ENCODE measurements around the gene KLHL34. TPM values are rescaled to one million over a fixed set of nuclear protein-coding genes. Genes with fewer than 3 reads are reported as not detected.

KLHL34 gene
- total and polyA plus RNA-seq, 7 donors = 0.28 to 1.5 (median 1.2) TPM; not detected in 3

DNA sequence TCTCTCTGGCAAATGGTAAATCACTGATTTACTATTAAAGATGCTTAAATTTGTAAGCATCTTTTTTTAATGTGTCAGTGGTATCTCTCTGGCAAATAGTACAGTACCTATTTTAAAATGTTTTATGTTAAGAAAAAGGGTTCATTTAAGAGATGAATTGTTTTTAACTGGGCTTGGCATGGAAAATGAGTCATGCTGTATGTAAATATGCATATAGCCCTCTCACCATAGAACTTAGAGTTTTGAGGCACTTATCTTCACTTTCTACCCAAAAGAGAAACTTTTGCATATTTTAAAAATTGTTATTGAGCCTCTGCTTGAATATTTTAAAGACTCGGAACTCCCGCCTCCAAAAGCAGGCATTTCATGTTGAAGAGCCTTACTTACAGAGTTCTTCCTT lies 37.9 kb downstream of the KLHL34 start:
- Histone ChIP-seq H3K36me3 (no peaks in the 10 kb centered on the region), H3K9me3 (no peaks in the 10 kb centered on the region), H3K4me1 (no peaks in the 10 kb centered on the region), H3K4me3 (no peak overlapping the region), H3K27ac (no peak overlapping the region), H3K27me3 (no peaks in the 10 kb centered on the region)
- TF ChIP-seq POLR2A (IDR thresholded peaks at IDR 0.05) (no peak), EP300 (IDR thresholded peaks at IDR 0.05) (no peak), POLR2AphosphoS5 (IDR thresholded peaks at IDR 0.05) (no peak)
- TF ChIP-seq, protein P1, sequence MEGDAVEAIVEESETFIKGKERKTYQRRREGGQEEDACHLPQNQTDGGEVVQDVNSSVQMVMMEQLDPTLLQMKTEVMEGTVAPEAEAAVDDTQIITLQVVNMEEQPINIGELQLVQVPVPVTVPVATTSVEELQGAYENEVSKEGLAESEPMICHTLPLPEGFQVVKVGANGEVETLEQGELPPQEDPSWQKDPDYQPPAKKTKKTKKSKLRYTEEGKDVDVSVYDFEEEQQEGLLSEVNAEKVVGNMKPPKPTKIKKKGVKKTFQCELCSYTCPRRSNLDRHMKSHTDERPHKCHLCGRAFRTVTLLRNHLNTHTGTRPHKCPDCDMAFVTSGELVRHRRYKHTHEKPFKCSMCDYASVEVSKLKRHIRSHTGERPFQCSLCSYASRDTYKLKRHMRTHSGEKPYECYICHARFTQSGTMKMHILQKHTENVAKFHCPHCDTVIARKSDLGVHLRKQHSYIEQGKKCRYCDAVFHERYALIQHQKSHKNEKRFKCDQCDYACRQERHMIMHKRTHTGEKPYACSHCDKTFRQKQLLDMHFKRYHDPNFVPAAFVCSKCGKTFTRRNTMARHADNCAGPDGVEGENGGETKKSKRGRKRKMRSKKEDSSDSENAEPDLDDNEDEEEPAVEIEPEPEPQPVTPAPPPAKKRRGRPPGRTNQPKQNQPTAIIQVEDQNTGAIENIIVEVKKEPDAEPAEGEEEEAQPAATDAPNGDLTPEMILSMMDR (IDR thresholded peaks at IDR 0.05) = no peak
- WGBS, 2 donors = 96% methylated on average over 2 of the region's 2 CpGs
- DNase-seq = no peak
- intact Hi-C loops (cut with DNase I) = no loop called here

DNA sequence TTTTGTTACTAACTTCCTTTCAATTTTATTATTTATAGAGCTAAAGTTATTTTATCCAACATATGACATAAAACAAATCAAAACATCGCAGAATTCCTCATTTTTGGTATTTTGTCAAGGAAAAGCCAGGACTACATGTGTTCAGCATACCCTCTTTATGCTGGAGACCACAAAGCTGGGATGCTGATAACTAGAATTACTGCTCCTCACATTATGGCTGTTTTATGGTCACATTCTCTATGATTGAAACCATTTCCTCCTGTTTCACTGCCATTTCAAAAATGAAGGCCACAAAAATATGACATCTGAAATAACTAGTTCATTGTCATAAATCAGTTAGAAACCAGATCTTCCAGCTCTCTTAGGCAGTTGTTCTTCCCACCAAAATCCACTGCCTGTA lies 41.7 kb downstream of the KLHL34 start:
- H3K4me1 ChIP-seq = no peaks in the 10 kb centered on the region
- no peaks in the 10 kb centered on the region for H3K27me3 ChIP-seq
- H3K4me3 ChIP-seq = no peak overlapping the region
- no peak overlapping the region for H3K27ac ChIP-seq
- TF ChIP-seq POLR2A (IDR thresholded peaks at IDR 0.05) (no peak), POLR2AphosphoS5 (IDR thresholded peaks at IDR 0.05) (no peak), EP300 (IDR thresholded peaks at IDR 0.05) (no peak)
- TF ChIP-seq, protein P1 (IDR thresholded peaks at IDR 0.05) = no peak
- DNase-seq = no peak
- H3K9me3 ChIP-seq = no peaks in the 10 kb centered on the region
- 89 to 90% methylated on average over 1 of the region's 1 CpG for WGBS, 2 donors
- intact Hi-C loops (cut with DNase I) = no loop called here
- H3K36me3 ChIP-seq = no peaks in the 10 kb centered on the region

DNA sequence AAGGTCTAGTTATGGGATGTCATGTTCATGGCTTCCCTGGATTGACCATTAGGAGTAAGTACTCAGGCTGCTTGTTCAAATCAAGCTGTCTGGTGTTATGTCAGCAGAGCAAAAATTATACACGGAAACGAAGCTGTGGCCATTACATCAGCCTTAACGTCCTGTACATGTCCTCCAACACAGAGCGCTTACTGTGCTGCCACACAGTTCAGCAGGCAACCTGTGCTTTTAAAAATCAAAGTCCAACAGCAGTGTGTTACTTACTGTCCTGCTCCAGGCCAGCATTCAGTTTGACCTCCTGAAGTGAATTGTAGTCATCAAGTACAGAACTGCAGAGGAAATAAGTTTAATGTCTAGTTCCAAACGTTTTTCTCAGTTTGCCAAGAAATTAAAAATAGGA lies 46.0 kb downstream of the KLHL34 start:
- TF ChIP-seq POLR2AphosphoS5 (IDR thresholded peaks at IDR 0.05) (no peak), EP300 (IDR thresholded peaks at IDR 0.05) (no peak), POLR2A (IDR thresholded peaks at IDR 0.05) (no peak)
- TF ChIP-seq, protein P1 (IDR thresholded peaks at IDR 0.05) = no peak
- WGBS, 2 donors = 79 to 80% methylated on average over 5 of the region's 5 CpGs
- H3K27ac ChIP-seq = no peak overlapping the region
- intact Hi-C loops (cut with DNase I) = no loop called here
- DNase-seq = no peak
- H3K36me3 ChIP-seq = no peaks in the 10 kb centered on the region
- H3K4me1 ChIP-seq = no peaks in the 10 kb centered on the region
- H3K4me3 ChIP-seq = no peak overlapping the region
- no peaks in the 10 kb centered on the region for H3K9me3 ChIP-seq
- H3K27me3 ChIP-seq = no peaks in the 10 kb centered on the region

DNA sequence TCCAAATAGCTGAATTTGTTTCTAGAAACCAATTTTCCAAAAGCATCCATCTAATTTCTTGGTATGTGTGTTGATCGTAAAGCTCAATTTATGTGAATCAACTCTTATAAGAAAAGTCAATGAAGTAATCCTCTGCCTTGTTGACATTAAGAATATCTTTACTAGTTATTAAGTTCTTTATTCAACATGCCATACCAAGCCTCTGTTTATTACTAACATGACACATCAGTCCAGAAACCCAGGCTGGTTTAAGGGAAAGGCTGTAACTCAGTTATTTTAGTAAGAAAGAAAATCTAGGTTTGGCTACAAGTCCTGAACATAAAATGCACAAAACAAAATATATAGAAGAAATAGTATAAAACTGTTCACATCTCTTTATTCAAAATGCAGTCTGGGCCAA lies 48.0 kb downstream of the KLHL34 start:
- no peaks in the 10 kb centered on the region for H3K36me3 ChIP-seq
- TF ChIP-seq POLR2AphosphoS5 (IDR thresholded peaks at IDR 0.05) (no peak), EP300 (IDR thresholded peaks at IDR 0.05) (no peak), POLR2A (IDR thresholded peaks at IDR 0.05) (no peak)
- TF ChIP-seq, protein P1 (IDR thresholded peaks at IDR 0.05) = no peak
- no peaks in the 10 kb centered on the region for H3K27me3 ChIP-seq
- no peak for DNase-seq
- H3K4me1 ChIP-seq = no peaks in the 10 kb centered on the region
- WGBS, 2 donors = 97 to 98% methylated on average over 1 of the region's 1 CpG
- intact Hi-C loops (cut with DNase I) = no loop called here
- no peak overlapping the region for H3K4me3 ChIP-seq
- H3K27ac ChIP-seq = no peak overlapping the region
- no peaks in the 10 kb centered on the region for H3K9me3 ChIP-seq

DNA sequence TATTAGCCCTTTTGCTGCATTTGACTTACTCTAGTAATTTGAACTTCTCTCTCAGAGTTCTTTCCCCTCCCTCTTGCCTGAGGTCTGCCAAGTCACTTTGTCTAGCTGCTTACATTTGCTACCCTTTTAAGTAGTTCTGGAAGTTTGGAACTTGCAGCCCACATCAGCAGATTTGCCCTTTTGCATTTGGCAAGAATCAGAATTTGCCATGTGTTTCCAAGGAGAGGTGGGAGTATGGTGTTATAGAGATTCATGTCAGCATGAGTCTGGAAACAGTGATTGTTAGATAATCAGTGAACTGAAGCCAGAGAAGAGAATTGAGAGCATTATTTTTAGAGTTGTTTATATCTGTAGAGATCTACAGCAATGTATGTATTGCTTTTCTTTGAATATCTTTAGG lies 52.1 kb downstream of the KLHL34 start:
- no peak for DNase-seq
- Histone ChIP-seq H3K27me3 (no peaks in the 10 kb centered on the region), H3K4me3 (no peak overlapping the region), H3K27ac (no peak overlapping the region), H3K4me1 (no peaks in the 10 kb centered on the region), H3K36me3 (no peaks in the 10 kb centered on the region), H3K9me3 (no peaks in the 10 kb centered on the region)
- TF ChIP-seq, protein P1 (IDR thresholded peaks at IDR 0.05) = no peak
- no peak for TF ChIP-seq POLR2A (IDR thresholded peaks at IDR 0.05)
- intact Hi-C loops (cut with DNase I) = no loop called here

Measured in sigmoid colon (tissue), 7 donors.